Dendritic cell treated with granulocyte-macrophage colony-stimulating factor and Interleukin-4, amounts not matched to agents 40 ng/mL and 50 ng/mL, for 4 days (primary cell): ENCODE data around the gene ATXN7L1.

Source experiments
- H3K27ac Mint-ChIP-seq: one replicate; pipeline ENCODE4 v1.8.0; 2022; ENCODE audit warnings: mild to moderate bottlenecking, mixed read lengths
- H3K27me3 Mint-ChIP-seq: one replicate; pipeline ENCODE4 v1.8.0; 2022; ENCODE audit warnings: mild to moderate bottlenecking, mixed read lengths
- H3K36me3 Mint-ChIP-seq: one replicate; pipeline ENCODE4 v1.8.0; 2022; ENCODE audit warnings: low read depth, mixed read lengths
- H3K4me1 Mint-ChIP-seq: one replicate; pipeline ENCODE4 v1.8.0; 2022; ENCODE audit warnings: low read depth, mixed read lengths
- H3K4me3 Mint-ChIP-seq: one replicate; pipeline ENCODE4 v1.8.0; 2022; ENCODE audit warnings: mild to moderate bottlenecking, moderate library complexity, mixed read lengths
- H3K9me3 Mint-ChIP-seq: one replicate; pipeline ENCODE4 v1.8.0; 2022; ENCODE audit warnings: mixed read lengths
- intact Hi-C: fragments of 100-400 bp; cut with micrococcal nuclease; formaldehyde crosslinking; loops from one replicate; pipeline ENCODE4 v1.15.0; 2022

Gene ATXN7L1

GRCh38 chr7:105567821-105568220 is 308.6 kb downstream of the ATXN7L1 start:
- peaks cover 44% of the 10 kb centered on the region for H3K36me3 Mint-ChIP-seq
- H3K27ac Mint-ChIP-seq = no peak overlapping the region
- no peak overlapping the region for H3K4me3 Mint-ChIP-seq
- no peaks in the 10 kb centered on the region for H3K9me3 Mint-ChIP-seq
- H3K27me3 Mint-ChIP-seq = no peaks in the 10 kb centered on the region
- no peaks in the 10 kb centered on the region for H3K4me1 Mint-ChIP-seq
- intact Hi-C loops = no loop called here

GRCh38 chr7:105567024-105567423 is 309.4 kb downstream of the ATXN7L1 start:
- no peaks in the 10 kb centered on the region for H3K4me1 Mint-ChIP-seq
- intact Hi-C loops = no loop called here
- no peak overlapping the region for H3K4me3 Mint-ChIP-seq
- no peaks in the 10 kb centered on the region for H3K27me3 Mint-ChIP-seq
- no peaks in the 10 kb centered on the region for H3K9me3 Mint-ChIP-seq
- H3K36me3 Mint-ChIP-seq = peaks cover 51% of the 10 kb centered on the region
- H3K27ac Mint-ChIP-seq = no peak overlapping the region

GRCh38 chr7:105565190-105565589 is 311.2 kb downstream of the ATXN7L1 start:
- no peaks in the 10 kb centered on the region for H3K9me3 Mint-ChIP-seq
- no peak overlapping the region for H3K4me3 Mint-ChIP-seq
- H3K27ac Mint-ChIP-seq = no peak overlapping the region
- intact Hi-C loops = no loop called here
- H3K27me3 Mint-ChIP-seq = no peaks in the 10 kb centered on the region
- peaks cover 67% of the 10 kb centered on the region for H3K36me3 Mint-ChIP-seq
- H3K4me1 Mint-ChIP-seq = no peaks in the 10 kb centered on the region

- H3K9me3 Mint-ChIP-seq = no peaks in the 10 kb centered on the region
- H3K27ac Mint-ChIP-seq = no peak overlapping the region
- intact Hi-C loops = no loop called here
- H3K4me1 Mint-ChIP-seq = no peaks in the 10 kb centered on the region
- H3K27me3 Mint-ChIP-seq = no peaks in the 10 kb centered on the region
- H3K4me3 Mint-ChIP-seq = no peak overlapping the region
- peaks cover 70% of the 10 kb centered on the region for H3K36me3 Mint-ChIP-seq
These were observed 316.5 kb downstream of the ATXN7L1 start for GRCh38 chr7:105559926-105560325.
